HG03521 (cell line): ENCODE results near the gene ZG16B.

Experiments used
- ATAC-seq: cut with Tn5 transposase; IDR thresholded peaks from one replicate; pipeline ENCODE4 v1.9.1; 2021; ENCODE audit warnings: mild to moderate bottlenecking, moderate library complexity; ENCODE audit not compliant: unreplicated experiment

The ZG16B gene

GRCh38 chr16:2842340-2843000, 12.4 kb downstream of the ZG16B start:
- ATAC-seq = no peak

- no peak for ATAC-seq
Observed at GRCh38 chr16:2843526-2843925, 13.4 kb downstream of the ZG16B start.

- ATAC-seq = no peak
Observed at GRCh38 chr16:2845116-2845515, 15.0 kb downstream of the ZG16B start.

- no peak for ATAC-seq
Observed at GRCh38 chr16:2846511-2847310, 16.6 kb downstream of the ZG16B start.

DNA sequence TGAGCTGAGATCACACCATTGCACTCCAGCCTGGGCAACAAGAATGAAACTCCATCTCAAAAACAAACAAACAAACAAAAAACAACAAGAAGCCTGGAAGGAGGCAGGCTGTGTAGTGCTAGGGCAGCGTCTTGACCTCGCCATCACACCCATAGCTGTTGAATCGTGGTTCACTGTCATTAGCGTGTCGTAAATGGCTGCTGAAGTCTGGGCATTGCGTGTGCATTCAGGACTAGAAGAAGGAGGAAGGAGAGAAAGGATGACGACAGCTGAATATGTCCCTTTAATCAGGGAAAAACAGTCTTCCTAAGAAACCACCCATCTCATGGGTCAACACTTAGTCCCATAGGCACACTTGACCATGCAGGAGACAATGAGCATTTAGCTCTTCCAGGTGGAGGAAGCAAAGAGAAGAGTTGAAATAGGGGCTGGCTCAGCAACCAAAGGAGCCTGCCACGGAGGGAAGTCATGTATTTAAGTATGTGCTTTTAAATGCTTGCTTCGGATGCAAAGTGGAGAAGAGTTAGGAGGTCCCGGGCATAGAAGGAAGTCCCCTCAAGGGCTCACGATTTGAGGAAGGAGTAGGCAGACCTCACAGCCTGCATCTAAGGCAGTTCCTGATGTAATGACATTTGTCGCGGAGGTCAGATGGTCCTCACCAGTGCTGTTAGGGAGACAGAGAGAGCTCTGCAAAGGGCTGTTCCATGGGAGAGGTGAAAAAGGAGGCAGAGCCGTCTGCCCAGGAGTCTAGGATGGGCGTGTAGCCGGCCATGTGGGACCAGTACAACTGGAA, 19.0 kb downstream of the ZG16B start:
- no peak for ATAC-seq

- ATAC-seq = no peak
Observed at GRCh38 chr16:2852003-2852730, 22.1 kb downstream of the ZG16B start.

- ATAC-seq = no peak
Observed at GRCh38 chr16:2852731-2853507, 22.8 kb downstream of the ZG16B start.

GRCh38 chr16:2853531-2854073, 23.5 kb downstream of the ZG16B start:
- no peak for ATAC-seq

DNA sequence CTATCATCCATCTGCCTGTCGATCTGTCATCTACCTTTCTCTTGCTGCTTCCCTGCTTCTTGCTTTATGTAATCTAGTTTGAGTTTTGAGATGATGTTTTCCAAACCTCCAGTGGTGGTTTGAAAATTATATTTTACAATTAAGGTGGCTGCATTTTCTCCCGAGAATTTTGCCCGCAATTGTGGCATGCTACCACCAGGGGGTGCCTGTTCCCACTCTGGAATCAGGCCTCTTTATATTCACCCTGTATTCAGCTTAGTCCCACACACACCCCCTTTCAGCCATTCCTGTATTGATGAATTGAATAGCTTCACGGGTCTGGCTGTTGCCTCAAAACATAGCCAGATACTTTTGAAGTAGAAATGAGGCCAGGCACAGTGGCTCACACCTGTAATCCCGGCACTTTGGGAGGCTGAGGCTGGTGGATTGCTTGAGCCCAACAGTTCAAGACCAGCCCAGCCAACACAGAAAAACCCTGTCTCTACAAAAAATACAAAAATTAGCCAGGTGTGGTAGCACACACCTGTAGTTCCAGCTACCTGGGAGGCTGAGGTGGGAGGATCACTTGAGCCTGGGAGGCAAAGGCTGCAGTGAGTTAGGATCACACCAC, 24.7 kb downstream of the ZG16B start:
- ATAC-seq = no peak

DNA sequence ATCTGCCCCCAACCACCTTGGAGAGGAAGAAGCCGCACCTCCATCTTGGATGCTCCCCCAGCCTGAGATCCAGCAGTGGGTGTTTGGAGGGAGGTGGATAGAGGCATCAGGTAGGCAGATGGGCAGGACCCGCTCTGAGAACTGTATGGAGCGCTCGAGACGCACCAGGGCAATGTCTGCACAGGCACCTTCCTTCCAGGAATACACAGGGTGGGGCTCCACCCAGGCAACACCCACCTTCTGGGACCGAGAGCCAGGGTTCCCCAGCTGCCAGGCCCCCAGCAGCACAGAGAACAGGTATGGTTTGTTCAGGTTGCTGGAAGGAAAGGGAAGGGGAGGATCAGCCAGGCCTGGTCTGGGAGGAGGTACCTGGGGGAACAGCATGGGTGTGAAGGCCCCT, 25.4 kb downstream of the ZG16B start:
- no peak for ATAC-seq

GRCh38 chr16:2856061-2856670, 26.1 kb downstream of the ZG16B start:
- ATAC-seq = no peak

DNA sequence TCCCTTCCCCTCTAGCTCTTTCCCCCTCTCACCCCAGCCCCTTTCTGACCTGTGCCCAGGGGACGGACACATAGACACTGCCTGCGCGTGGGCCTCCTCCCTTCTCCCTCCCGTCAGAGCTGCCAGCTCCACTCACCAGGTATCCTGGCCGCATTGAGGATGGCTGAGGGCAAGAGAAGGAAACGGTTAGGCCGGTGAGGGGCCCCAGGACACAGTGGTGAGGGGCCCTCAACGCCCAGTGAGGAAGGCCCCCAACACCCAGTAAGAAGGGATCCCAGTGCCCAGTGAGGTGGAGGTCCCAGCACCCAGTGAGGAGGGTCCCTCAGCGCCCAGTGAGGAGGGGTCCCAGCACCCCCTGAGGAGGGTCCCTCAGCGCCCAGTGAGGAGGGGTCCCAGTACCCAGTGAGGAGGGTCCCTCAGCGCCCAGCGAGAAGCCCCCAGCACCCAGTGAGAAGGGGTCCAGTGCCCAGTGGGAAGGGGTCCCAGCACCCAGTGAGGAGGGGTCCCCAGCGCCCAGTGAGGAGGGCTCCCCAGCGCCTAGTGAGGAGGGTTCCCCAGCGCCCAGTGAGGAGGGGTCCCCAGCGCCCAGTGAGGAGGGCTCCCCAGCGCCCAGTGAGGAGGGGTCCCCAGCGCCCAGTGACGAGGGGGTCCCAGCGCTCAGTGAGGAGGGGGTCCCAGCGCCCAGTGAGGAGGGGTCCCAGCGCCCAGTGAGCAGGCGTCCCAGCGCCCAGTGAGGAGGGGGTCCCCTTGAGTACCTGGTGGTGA, 26.8 kb downstream of the ZG16B start:
- ATAC-seq = no peak

- no peak for ATAC-seq
Observed at GRCh38 chr16:2857451-2858244, 27.5 kb downstream of the ZG16B start, which contains the start of gene PRSS22. Gene PRSS22, minus strand, starts transcription at chr16:2858170. Its CDS starts 66 bp downstream, at chr16:2858104.

GRCh38 chr16:2858245-2859025, 28.3 kb downstream of the ZG16B start:
- ATAC-seq = no peak

- ATAC-seq = no peak
Observed at GRCh38 chr16:2859686-2860265, 29.7 kb downstream of the ZG16B start.

DNA sequence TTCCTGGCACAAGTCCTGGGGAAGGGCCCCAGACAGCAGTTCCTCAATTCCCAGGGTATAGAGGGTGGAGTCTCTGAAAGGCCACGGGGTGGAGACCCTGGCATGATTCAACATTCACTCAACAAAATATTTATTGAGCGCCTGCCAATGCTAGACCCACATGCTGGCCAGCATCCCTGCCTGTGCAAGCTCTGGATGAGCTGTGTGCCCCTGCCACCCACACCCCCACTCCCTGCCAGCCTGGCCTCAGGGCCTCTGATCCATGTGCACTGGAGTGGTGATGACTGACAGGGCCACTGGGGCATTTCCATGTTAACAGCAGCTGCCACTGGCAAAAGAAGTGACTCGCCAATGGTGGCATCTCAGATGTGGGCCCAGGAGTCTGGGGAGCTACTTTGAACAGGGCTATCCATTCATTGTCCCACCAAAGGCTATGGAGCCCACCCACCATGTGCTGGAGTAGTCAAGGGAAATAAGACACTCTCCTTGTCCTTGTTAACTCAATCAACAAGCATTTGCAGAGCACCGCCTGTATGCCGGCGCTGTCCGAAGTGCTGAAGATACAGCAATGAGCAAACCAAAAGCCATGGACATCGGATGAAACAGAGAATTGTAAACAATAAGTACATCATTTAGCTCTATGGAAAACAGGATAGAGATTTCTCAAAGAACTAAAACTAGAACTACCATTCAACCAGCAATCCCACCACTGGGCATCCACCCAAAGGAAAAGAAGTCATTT, 30.9 kb downstream of the ZG16B start:
- no peak for ATAC-seq
